Hepatocyte (in vitro differentiated cells): ENCODE measurements around the gene ASTN2. TPM values are rescaled to one million over a fixed set of nuclear protein-coding genes. Genes with fewer than 3 reads are reported as not detected.

ENCODE experiments used
- DNase-seq: peaks from one replicate; pipeline ENCODE4 v3.0.0-alpha.2; 2016; ENCODE audit warnings: low spot score
- H2AFZ ChIP-seq: fragments of 200-600 bp; sonication (generic); 2 replicates; pipeline ENCODE4 v1.6.0; 2016; ENCODE audit warnings: antibody characterized with exemption, mild to moderate bottlenecking
- H3K27ac ChIP-seq: fragments of 200-600 bp; sonication (generic); 2 replicates; pipeline ENCODE4 v1.5.1; 2016; ENCODE audit warnings: mild to moderate bottlenecking
- H3K27me3 ChIP-seq: fragments of 200-600 bp; sonication (generic); 2 replicates; pipeline ENCODE4 v1.6.1; 2016
- H3K36me3 ChIP-seq: fragments of 200-600 bp; sonication (generic); replicated peaks from 2 replicates; pipeline ENCODE4 v1.5.1; 2016; ENCODE audit warnings: low read depth; ENCODE audit not compliant: insufficient read depth
- H3K4me1 ChIP-seq: fragments of 200-600 bp; sonication (generic); 2 replicates; pipeline ENCODE4 v1.5.1; 2016; ENCODE audit warnings: mild to moderate bottlenecking, moderate library complexity; ENCODE audit not compliant: insufficient read depth
- H3K4me2 ChIP-seq: fragments of 200-600 bp; sonication (generic); 2 replicates; pipeline ENCODE4 v1.6.0; 2016
- H3K4me3 ChIP-seq: fragments of 200-600 bp; sonication (generic); 2 replicates; pipeline ENCODE4 v1.5.1; 2016; ENCODE audit warnings: mild to moderate bottlenecking
- H3K79me2 ChIP-seq: fragments of 200-600 bp; sonication (generic); 2 replicates; pipeline ENCODE4 v1.6.0; 2017; ENCODE audit warnings: mild to moderate bottlenecking
- H3K9me2 ChIP-seq: fragments of 200-600 bp; sonication (generic); replicated peaks from 2 replicates; pipeline ENCODE4 v1.6.0; 2017; ENCODE audit warnings: mild to moderate bottlenecking; ENCODE audit not compliant: insufficient read depth
- H3K9me3 ChIP-seq: fragments of 200-600 bp; sonication (generic); 2 replicates; pipeline ENCODE4 v1.5.1; 2016; ENCODE audit warnings: low read depth, mild to moderate bottlenecking
- H4K20me1 ChIP-seq: fragments of 200-600 bp; sonication (generic); 2 replicates; pipeline ENCODE4 v1.6.0; 2016; ENCODE audit warnings: mild to moderate bottlenecking; ENCODE audit not compliant: insufficient read depth, poor library complexity, severe bottlenecking
- CTCF ChIP-seq: fragments of 200-600 bp; sonication (generic); IDR thresholded peaks from 2 replicates; pipeline ENCODE4 v1.5.1; 2016; ENCODE audit warnings: antibody characterized with exemption, mild to moderate bottlenecking; ENCODE audit not compliant: poor library complexity
- EZH2 ChIP-seq: fragments of 200-600 bp; sonication (generic); IDR thresholded peaks from 2 replicates; pipeline ENCODE4 v1.6.1; 2016; ENCODE audit warnings: antibody characterized with exemption, mild to moderate bottlenecking, borderline replicate concordance
- EZH2phosphoT487 ChIP-seq: fragments of 200-600 bp; sonication (generic); IDR thresholded peaks from one replicate; pipeline ENCODE4 v1.6.1; 2018; ENCODE audit warnings: antibody characterized with exemption, mild to moderate bottlenecking, low read depth, moderate library complexity; ENCODE audit not compliant: unreplicated experiment, severe bottlenecking
- WGBS: methylation state at CpG from one replicate; pipeline ENCODE4 v1.1.6; 2016; ENCODE audit warnings: low lambda C conversion rate; ENCODE audit errors: missing lambda C conversion rate; 5-methylcytosine and 5-hydroxymethylcytosine counted together
- polyA plus RNA-seq: library from polyadenylated mRNA; unstranded; fragments of >200 nt; fragmentation: Nextera tagmentation; extraction: Ambion mirVana; gene quantifications from 2 replicates; pipeline ENCODE4 v1.2.1, GENCODE V29; 2016
- total RNA-seq: library from RNA; depleted of rRNA; stranded (reverse); fragments of >200 nt; gene quantifications from 2 replicates; pipeline ENCODE4 v1.2.3, GENCODE V29; 2014

ASTN2 gene
- total and polyA plus RNA-seq, 2 experiments from 2014 or later: 6.4 to 8.4 TPM

DNA sequence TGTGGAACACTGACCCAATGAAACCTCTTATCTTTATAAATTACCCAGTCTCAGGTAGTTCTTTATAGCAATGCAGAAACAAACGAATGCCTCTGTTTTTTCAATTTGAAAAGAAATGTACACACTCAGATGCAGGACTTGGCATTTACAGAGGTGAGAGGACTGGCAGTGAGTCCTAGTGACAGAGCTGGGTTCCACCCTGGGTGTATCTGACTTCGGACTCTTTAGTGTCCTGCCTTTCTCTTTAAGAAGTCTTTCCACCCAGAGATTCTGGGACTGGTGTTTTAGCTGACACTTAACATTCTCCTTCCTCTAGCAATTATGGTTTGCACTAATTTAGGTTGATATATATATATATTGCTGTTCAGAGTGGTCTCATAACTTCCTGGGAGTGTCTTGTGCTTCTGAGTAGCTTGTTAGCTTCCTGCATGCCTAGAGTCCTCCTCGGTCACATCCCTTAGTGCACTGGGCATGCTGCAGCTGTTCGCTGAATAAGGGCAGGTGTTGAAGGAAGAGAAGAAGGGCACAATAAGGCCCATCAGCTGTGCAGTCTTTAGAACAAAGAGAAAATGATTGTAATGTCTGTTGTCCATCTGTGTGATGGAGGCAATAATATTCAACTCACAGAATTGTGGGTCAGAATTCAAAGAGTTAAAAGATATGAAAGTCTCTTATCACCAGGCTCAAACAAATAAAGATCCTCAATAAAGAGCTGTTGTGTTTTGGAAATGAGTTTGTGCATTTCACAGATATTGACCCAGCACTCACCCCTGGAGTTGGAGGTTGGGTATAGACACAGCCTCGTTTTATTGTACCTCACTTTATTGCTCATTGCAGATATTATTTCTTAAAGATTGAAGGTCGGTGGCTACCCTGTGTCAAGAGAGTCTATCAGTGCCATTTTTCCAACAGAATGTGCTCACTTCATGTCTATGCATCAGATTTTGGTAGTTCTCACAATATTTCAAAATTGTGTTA, 540.6 kb downstream of the ASTN2 start:
- peaks cover 5% of the 10 kb centered on the region for H3K4me1 ChIP-seq
- H3K27me3 ChIP-seq: no peaks in the 10 kb centered on the region
- H3K4me2 ChIP-seq: no peak overlapping the region
- H3K36me3 ChIP-seq: no peaks in the 10 kb centered on the region
- no peak overlapping the region for H3K4me3 ChIP-seq
- H3K79me2 ChIP-seq: no peaks in the 10 kb centered on the region
- H4K20me1 ChIP-seq: no peaks in the 10 kb centered on the region
- DNase-seq: no peak
- TF ChIP-seq EZH2phosphoT487 (no peak), CTCF (no peak), EZH2 (no peak)
- H3K27ac ChIP-seq: peak overlapping the region; percentile 42
- no peaks in the 10 kb centered on the region for H3K9me2 ChIP-seq
- WGBS: 62% methylated on average over 6 of the region's 6 CpGs
- H3K9me3 ChIP-seq: no peaks in the 10 kb centered on the region
- H2AFZ ChIP-seq: no peak overlapping the region

DNA sequence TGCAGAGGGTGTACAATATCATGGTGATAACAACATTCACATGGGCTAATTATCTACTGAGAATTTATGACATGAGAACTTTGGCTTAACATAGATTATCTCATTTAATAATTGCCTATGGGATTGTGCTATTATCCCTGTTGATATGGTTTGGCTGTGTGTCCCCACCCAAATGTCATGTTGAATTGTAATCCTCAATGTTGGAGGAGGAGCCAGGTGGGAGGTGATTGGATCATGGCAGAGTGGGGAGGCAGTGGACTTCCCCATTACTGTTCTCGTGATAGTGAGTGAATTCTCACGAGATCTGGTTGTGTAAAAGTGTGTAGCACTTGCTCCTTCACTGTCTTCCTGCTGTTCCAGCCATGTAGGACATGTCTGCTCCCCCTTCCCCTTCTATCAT, 541.4 kb downstream of the ASTN2 start:
- Histone ChIP-seq H3K79me2 (no peaks in the 10 kb centered on the region), H3K4me3 (no peak overlapping the region), H3K9me2 (no peaks in the 10 kb centered on the region), H3K27me3 (no peaks in the 10 kb centered on the region), H3K27ac (peak overlapping the region; percentile 42), H3K4me2 (no peak overlapping the region), H3K36me3 (no peaks in the 10 kb centered on the region), H3K4me1 (peaks cover 8% of the 10 kb centered on the region), H2AFZ (no peak overlapping the region), H3K9me3 (no peaks in the 10 kb centered on the region), H4K20me1 (no peaks in the 10 kb centered on the region)
- WGBS: 72% methylated on average over 2 of the region's 2 CpGs
- no peak for DNase-seq
- TF ChIP-seq CTCF (no peak), EZH2phosphoT487 (no peak), EZH2 (no peak)

- Histone ChIP-seq H4K20me1 (no peaks in the 10 kb centered on the region), H3K36me3 (no peaks in the 10 kb centered on the region), H3K27me3 (no peaks in the 10 kb centered on the region), H3K4me3 (no peak overlapping the region), H3K4me1 (peaks cover 14% of the 10 kb centered on the region), H3K9me2 (no peaks in the 10 kb centered on the region), H3K79me2 (no peaks in the 10 kb centered on the region), H3K4me2 (no peak overlapping the region), H2AFZ (no peak overlapping the region), H3K27ac (peak overlapping the region; percentile 69), H3K9me3 (no peaks in the 10 kb centered on the region)
- peak; percentile 83 for DNase-seq
- 26% methylated on average over 3 of the region's 3 CpGs for WGBS
- TF ChIP-seq EZH2: no peak
- no peak for TF ChIP-seq EZH2phosphoT487
- no peak for TF ChIP-seq CTCF
These were observed 544.3 kb downstream of the ASTN2 start for GRCh38 chr9:116870566-116870965.
